Stimulated activated CD8-positive, alpha-beta memory T cell treated with anti-CD3 and anti-CD28 coated beads, Interleukin-7, amount 100 ng/mL, for 24 hours (primary cell): ENCODE data around the gene KLHL11.
"Not testable (repeated sequence)": the region's sequence is repeated elsewhere in the genome, so short reads cannot be mapped to it uniquely, and the experiment has no call there.

Source experiments
- DNase-seq: peaks from one replicate; pipeline ENCODE4 v3.0.0-alpha.2; 2020; ENCODE audit warnings: low read depth

KLHL11 gene

GRCh38 chr17:41888332-41888965, 23.2 kb upstream of the KLHL11 start:
- no peak for DNase-seq

GRCh38 chr17:41885733-41886132, 20.5 kb upstream of the KLHL11 start:
- DNase-seq, result no peak

GRCh38 chr17:41882756-41883155, 17.5 kb upstream of the KLHL11 start:
- no peak for DNase-seq

DNA sequence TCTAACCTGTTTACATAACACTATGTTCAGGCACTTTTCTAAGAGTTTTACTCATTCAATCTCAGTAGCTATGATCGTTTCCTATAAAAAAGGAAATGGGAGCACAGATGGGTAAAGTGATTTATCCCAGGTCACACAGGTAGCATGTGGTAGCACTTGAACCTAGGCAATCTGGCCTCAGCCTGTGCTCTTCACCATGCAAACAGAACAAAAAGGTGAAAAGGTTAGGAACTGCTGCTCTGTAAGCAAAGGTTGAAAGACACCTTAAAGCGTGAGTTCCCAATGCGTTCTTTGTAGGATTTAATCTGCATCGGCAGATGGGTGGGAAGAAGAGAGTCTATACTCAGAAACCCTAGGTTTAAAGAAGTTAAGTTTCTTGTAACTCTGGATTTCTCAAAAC, 14.9 kb upstream of the KLHL11 start:
- no peak for DNase-seq

GRCh38 chr17:41874293-41874670, 9.1 kb upstream of the KLHL11 start:
- not testable (repeated sequence) for DNase-seq

DNA sequence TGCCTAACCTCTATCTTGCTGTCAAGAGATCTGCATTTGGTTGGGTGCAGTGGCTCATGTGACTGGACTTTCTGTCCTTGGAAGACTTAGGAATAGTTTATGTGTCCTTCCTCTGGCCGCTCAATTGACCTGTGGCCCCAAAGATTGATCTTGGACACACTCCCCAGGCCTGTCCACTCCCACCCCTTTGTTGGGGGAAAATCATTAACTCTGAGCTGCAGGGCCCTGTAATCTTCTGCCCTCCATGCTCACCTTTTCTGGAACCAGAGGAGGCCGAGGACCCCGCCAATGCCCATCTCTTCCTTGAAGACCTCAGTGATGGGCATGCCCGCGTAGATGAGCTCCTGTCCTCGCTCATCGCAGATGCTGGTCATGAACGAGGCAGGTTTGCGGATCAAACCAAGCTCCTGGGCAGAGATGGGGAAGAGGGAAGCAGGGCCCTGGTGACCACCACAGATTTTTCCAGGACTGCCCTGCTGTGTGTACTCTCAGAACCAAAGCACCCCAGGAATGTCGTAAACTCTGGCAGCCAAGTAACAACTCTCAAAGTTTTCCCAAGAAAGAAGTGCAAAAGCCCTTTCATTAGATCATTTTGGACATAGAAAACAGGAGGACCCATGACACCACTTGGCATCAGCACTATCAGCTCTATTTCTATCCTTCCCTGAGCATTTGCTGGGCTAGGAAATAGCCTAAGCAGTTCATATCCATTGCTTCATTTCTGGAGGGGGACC, 8.5 kb upstream of the KLHL11 start:
- no peak for DNase-seq

GRCh38 chr17:41871789-41872188, 6.6 kb upstream of the KLHL11 start:
- no peak for DNase-seq

DNA sequence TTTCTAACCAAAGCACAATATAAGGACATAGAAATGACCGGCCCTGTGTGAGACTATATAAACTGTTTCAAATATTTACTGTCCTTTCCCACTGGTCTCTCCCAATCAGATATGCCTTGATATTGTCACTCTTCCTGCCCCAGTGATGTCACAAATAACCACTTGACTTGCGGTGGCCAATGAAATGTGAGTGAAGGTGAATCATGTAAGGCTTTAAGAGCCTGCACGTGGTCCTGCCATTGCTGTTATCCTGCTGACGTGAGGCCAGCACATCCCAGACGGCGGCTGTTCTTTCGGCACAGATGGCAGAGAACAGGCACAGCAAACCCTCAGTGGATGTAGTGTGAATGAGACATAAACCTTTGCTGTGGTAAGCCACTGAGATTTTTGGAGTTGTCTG, 5.4 kb upstream of the KLHL11 start:
- DNase-seq, result no peak

- no peak for DNase-seq
Measured at GRCh38 chr17:41870097-41870496, 4.9 kb upstream of the KLHL11 start.

DNA sequence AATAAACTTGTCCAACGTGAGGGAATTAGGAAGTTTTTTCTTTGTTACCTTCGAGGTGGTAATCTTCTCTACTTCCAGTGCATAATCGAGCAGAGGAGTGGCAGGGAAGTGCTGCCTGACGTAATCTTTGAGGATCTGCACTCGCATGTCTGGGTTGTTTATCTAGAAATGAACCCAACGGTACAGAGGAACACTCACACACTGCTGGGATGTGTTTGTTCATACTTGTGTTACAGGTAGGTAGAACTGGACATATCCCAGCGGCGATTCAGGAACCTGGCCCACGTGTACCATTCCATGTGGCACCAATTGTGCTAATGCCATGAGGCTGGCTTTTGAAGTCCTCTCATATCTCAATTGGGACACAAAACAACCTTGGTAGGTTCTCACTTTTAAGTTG, 4.2 kb upstream of the KLHL11 start:
- DNase-seq, result no peak

- no peak for DNase-seq
Measured at GRCh38 chr17:41868568-41868967, 3.3 kb upstream of the KLHL11 start.

GRCh38 chr17:41865596-41865893, 322 bp upstream of the KLHL11 start:
- DNase-seq, result no peak

GRCh38 chr17:41864498-41864835, 756 bp downstream of the KLHL11 start:
- DNase-seq, result no peak

- DNase-seq, result no peak
Measured at GRCh38 chr17:41863074-41863848, 2.0 kb downstream of the KLHL11 start.

- DNase-seq, result no peak
Measured at GRCh38 chr17:41860254-41860931, 4.8 kb downstream of the KLHL11 start.

DNA sequence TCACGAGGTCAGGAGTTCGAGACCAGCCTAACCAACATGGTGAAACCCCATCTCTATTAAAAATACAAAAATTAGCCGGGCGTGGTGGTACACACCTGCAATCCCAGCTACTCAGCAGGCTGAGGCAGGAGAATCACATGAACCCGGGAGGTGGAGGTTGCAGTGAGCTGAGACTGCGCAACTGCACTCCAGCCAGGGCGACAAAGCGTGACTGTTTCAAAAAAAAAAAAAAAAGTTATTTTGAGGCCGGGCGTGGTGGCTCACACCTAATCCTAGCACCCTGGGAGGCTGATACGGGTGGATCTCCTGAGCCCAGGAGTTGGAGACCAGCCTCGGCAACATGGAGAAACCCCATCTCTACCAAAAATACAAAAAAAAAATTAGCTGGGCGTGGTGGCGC, 13.8 kb downstream of the KLHL11 start:
- not testable (repeated sequence) for DNase-seq

DNA sequence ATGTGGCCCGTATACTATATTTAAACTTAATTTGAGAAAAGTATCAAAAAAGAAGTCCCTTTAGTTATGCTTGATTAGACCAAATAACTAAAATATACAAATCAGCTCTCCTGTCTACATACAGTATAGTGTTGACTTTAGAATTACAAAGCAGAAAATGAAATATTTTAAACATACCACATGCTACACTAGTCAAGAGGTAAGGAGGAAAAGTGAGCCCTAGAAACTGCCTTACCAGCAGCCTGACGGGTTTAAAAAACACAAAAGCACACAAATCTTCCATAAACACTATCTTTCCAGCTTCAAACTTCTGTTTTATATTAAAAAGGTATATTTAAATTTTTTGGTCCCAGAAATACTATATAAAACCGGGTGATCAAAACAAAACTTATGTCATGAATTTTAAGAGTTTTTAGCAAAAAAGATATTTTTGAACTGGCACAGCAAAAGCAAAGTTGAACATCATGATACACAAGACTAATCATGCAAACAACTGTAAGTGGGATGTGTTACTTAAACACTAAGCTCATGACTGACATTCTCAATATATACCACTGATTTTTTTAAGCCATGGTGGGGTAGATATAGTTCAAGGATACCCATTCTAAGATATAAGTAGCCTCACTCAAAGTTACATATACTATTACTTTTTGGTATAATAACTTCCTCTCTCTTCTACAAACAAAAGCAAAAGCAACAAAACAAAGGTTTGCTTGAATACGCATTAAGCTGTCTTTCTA, 15.8 kb downstream of the KLHL11 start:
- no peak for DNase-seq

GRCh38 chr17:41848788-41849187, 16.4 kb downstream of the KLHL11 start:
- no peak for DNase-seq

DNA sequence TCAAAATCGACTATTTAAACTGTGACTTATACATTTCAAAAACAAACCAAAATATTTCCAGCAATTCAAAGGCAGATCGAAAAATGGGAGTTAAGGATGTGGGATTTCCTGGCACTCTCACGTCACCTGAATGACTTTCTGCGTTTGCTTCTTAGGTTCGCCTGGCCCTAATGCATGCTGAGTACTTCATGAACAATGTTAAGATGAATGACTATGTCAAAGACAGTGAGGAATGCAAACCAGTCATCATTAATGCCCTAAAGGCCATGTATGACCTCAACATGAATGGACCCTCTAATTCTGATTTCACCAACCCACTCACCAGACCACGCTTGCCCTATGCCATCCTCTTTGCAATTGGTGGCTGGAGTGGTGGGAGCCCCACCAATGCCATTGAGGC, 20.3 kb downstream of the KLHL11 start:
- no peak for DNase-seq

DNA sequence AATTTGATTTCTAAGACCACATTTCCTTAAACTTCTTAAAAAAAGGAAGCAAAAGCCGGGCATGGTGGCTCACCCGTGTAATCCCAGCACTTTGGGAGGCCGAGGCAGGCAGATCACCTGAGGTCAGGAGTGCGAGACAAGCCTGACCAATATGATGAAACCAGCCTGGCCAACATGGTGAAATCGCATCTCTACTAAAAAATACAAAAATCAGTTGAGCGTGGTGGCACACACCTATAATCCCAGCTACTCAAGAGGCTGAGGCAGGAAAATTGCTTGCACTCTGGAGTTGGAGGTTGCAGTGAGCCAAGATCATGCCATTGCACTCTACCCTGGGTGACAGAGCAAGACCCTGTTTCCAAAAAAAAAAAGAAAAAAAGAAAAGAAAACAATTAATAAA, 24.4 kb downstream of the KLHL11 start:
- not testable (repeated sequence) for DNase-seq

- DNase-seq, result not testable (repeated sequence)
Measured at GRCh38 chr17:41839448-41839847, 25.8 kb downstream of the KLHL11 start.
